Spinal cord (tissue), 10 donors: Measurements from ENCODE around the gene EPOP. TPM values are rescaled to one million over a fixed set of nuclear protein-coding genes. Genes with fewer than 3 reads are reported as not detected.
"Not testable (repeated sequence)": the region's sequence is repeated elsewhere in the genome, so short reads cannot be mapped to it uniquely, and the experiment has no call there.

Experiments
- DNase-seq, 6 donors: peaks; one replicate each; pipeline versions ENCODE4 v3.0.0 to v3.0.0-alpha.2; 2013 to 2015; ENCODE audit warnings: low spot score in 6 of 6, low read depth in 4 of 6
- H3K27ac ChIP-seq: one replicate; pipeline ENCODE4 v1.5.1; 2013; ENCODE audit warnings: low read depth, low read length, control low read depth
- H3K27me3 ChIP-seq: one replicate; pipeline ENCODE4 v1.6.1; 2013; ENCODE audit warnings: low read length; ENCODE audit not compliant: control insufficient read depth, insufficient read depth
- H3K36me3 ChIP-seq: one replicate; pipeline ENCODE4 v1.6.1; 2013; ENCODE audit warnings: low read length; ENCODE audit not compliant: control insufficient read depth, insufficient read depth
- H3K4me1 ChIP-seq: one replicate; pipeline ENCODE4 v1.6.1; 2013; ENCODE audit warnings: low read length; ENCODE audit not compliant: control insufficient read depth, insufficient read depth
- H3K4me3 ChIP-seq: one replicate; pipeline ENCODE4 v1.5.1; 2013; ENCODE audit warnings: low read depth, low read length, control low read depth
- H3K9me3 ChIP-seq: one replicate; pipeline ENCODE4 v1.6.1; 2013; ENCODE audit warnings: low read length; ENCODE audit not compliant: control insufficient read depth, insufficient read depth
- WGBS: methylation state at CpG from one replicate; pipeline ENCODE4 v1.1.5; 2013; ENCODE audit warnings: missing lambda C conversion rate; ENCODE audit not compliant: insufficient coverage; 5-methylcytosine and 5-hydroxymethylcytosine counted together
- polyA plus RNA-seq, 2 donors: library from polyadenylated mRNA; unstranded; fragments of 120-200 nt; gene quantifications; one replicate each; pipeline ENCODE4 v1.2.1, GENCODE V29; 2013; ENCODE audit not compliant: insufficient read length in 2 of 2
- small RNA-seq: library from RNA; depleted of rRNA; stranded (forward); fragments of <200 nt; gene quantifications from one replicate; pipeline ENCODE3, GENCODE V24; 2014; ENCODE audit warnings: low replicate concordance
- total RNA-seq, 2 donors: library from RNA; depleted of rRNA in 1 of 2; stranded (reverse); fragments of 120-200 nt in 1 of 2; fragments of >200 nt in 1 of 2; gene quantifications; one replicate each; pipeline versions ENCODE4 v1.2.3 to v1.2.4, GENCODE V29; 2013 to 2014
- donor health status: healthy.

Gene EPOP
- total and polyA plus RNA-seq, 4 donors: 0.50 to 2.3 (median 1.9) TPM

DNA sequence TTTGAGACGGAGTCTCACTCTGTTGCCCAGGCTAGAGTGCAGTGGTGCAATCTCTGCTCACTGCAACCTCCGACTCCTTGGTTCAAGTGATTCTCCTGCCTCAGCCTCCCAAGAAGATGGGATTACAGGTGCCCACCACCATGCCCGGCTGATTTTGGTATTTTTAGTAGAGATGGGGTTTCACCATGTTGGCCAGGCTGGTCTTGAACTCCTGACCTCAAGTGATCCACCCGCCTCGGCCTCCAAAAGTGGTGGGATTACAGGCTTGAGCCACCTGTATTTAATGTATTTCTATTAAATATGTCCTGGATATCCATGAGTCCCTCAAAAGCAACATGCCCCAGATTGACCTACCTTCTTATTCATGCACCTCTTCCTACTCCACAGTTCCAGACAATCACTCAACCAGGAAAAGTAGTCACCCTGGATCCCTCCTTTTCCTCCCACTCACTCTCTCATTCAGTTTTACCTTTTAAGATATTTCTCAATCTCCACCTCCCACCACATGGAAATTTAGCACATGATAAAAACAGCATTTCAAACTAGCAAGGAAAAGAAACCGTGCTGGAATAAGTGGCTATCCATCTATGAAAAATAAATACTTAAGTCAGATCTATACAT lies 48.0 kb downstream of the EPOP start:
- DNase-seq, H3K4me1 ChIP-seq, H3K27ac ChIP-seq, H3K4me3 ChIP-seq, H3K36me3 ChIP-seq, H3K9me3 ChIP-seq, H3K27me3 ChIP-seq: not testable (repeated sequence)
- WGBS: 100% methylated on average over 1 of the region's 6 CpGs

DNA sequence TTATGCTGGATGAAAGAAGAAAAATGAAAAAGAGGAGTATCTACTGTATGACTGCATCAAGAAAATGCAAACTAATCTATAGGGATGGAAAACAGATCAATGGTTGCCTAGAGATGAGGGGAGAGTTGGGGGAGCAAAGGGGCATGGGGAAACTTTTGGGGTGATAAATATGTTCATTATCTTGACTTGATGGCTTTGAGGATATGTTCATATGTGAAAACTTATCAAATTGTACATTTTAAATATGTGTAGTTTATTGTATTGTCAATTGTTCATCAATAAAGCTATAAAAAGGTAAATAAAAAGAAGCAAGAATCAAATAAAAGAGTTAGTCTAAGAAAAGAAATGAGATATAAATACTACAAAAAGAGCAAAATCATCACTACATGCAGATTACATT lies 49.3 kb downstream of the EPOP start:
- Histone ChIP-seq H3K36me3 (no peaks in the 10 kb centered on the region), H3K4me1 (no peaks in the 10 kb centered on the region), H3K27ac (no peak overlapping the region), H3K9me3 (no peaks in the 10 kb centered on the region), H3K27me3 (no peaks in the 10 kb centered on the region), H3K4me3 (no peak overlapping the region)
- DNase-seq: no peak

DNA sequence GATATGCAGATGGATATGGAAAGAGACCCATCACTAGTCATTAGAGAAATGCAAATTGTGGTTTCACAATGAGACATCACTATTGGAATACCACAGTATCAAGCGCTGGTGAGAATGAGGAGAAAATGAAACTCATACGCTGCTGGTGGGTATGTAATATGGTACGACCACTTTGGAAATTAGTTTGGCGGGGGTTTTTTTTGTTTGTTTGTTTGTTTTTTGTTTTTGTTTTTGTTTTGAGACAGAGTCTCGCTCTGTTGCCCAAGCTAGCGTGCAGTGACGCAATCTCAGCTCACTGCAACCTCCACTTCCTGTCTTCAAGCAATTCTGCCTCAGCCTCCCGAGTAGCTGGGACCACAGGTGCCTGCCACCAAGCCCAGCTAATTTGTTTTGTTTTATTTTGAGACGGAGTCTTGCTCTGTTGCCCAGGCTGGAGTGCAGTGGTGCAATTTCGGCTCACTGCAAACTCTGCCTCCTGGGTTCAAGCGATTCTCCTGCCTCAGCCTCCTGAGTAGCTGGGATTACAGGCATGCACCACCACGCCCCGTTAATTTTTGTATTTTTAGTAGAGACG lies 49.9 kb downstream of the EPOP start:
- WGBS: 92% methylated on average over 5 of the region's 14 CpGs
- not testable (repeated sequence) for H3K27ac ChIP-seq, H3K27me3 ChIP-seq, H3K4me3 ChIP-seq, H3K9me3 ChIP-seq, DNase-seq, H3K36me3 ChIP-seq, H3K4me1 ChIP-seq

Small RNA genes within 50 kb of the gene (small RNA-seq; reads per million reads assigned to genes)
- gene MIR4726 (not detected), gene MIR4734 (not detected)

Other genes starting within 250 kb of the EPOP start
- 10 to 100 TPM; 49.0 to 52.6 TPM for gene ARHGAP23, start 246.5 kb downstream of the EPOP start, total RNA-seq
- 10 to 100 TPM; 68.9 to 88.0 TPM for gene ARHGAP23, start 246.5 kb downstream of the EPOP start, polyA plus RNA-seq
- 10 to 100 TPM; 16.0 to 20.0 TPM for gene SRCIN1, start 69.0 kb downstream of the EPOP start, total RNA-seq
- 10 to 100 TPM; 68.2 to 79.4 TPM for gene SRCIN1, start 69.0 kb downstream of the EPOP start, polyA plus RNA-seq
- 10 to 100 TPM; 18.4 to 60.9 TPM for gene MLLT6, start 30.3 kb upstream of the EPOP start, total RNA-seq
- gene MLLT6, start 30.3 kb upstream of the EPOP start, polyA plus RNA-seq: 10 to 100 TPM; 62.7 to 94.1 TPM
- gene CISD3, start 55.4 kb upstream of the EPOP start, total RNA-seq: 1 to 10 TPM; 2.1 to 5.1 TPM
- gene CISD3, start 55.4 kb upstream of the EPOP start, polyA plus RNA-seq: 10 to 100 TPM; 18.5 to 18.6 TPM
- 10 to 100 TPM in 1 of 2 donors, 1 to 10 TPM in 1; 9.1 to 29.1 TPM for gene PCGF2, start 73.4 kb upstream of the EPOP start, total RNA-seq
- 100 to 1,000 TPM in 1 of 2 donors, 10 to 100 TPM in 1; 93.1 to 110 TPM for gene PCGF2, start 73.4 kb upstream of the EPOP start, polyA plus RNA-seq
- gene PSMB3, start 77.8 kb upstream of the EPOP start, total RNA-seq: 100 to 1,000 TPM; 149 to 241 TPM
- gene PSMB3, start 77.8 kb upstream of the EPOP start, polyA plus RNA-seq: 100 to 1,000 TPM; 120 to 123 TPM
- 10 to 100 TPM; 66.1 to 99.8 TPM for gene PIP4K2B, start 124.6 kb upstream of the EPOP start, total RNA-seq
- gene PIP4K2B, start 124.6 kb upstream of the EPOP start, polyA plus RNA-seq: 100 to 1,000 TPM; 174 to 198 TPM
- 10 to 100 TPM in 1 of 2 donors, 1 to 10 TPM in 1; 8.2 to 15.2 TPM for gene CWC25, start 150.4 kb upstream of the EPOP start, total RNA-seq
- gene CWC25, start 150.4 kb upstream of the EPOP start, polyA plus RNA-seq: 10 to 100 TPM; 17.6 to 21.2 TPM
- 1,000 to 10,000 TPM; 1,083 to 2,232 TPM for gene RPL23, start 178.8 kb upstream of the EPOP start, total RNA-seq
- 1,000 to 10,000 TPM; 1,171 to 1,254 TPM for gene RPL23, start 178.8 kb upstream of the EPOP start, polyA plus RNA-seq
- 10 to 100 TPM; 41.2 to 65.7 TPM for gene LASP1, start 195.1 kb upstream of the EPOP start, total RNA-seq
- 100 to 1,000 TPM; 122 to 125 TPM for gene LASP1, start 195.1 kb upstream of the EPOP start, polyA plus RNA-seq